Measurements from ENCODE around the gene HNRNPC. TPM values are rescaled to one million over a fixed set of nuclear protein-coding genes. Genes with fewer than 3 reads are reported as not detected.
A peak's percentile ranks its signal among the peaks of the same experiment; 100 is the strongest.
"Not testable (repeated sequence)": the region's sequence is repeated elsewhere in the genome, so short reads cannot be mapped to it uniquely, and the experiment has no call there.

Gene HNRNPC
- total RNA-seq, 1 experiment from 2014 or later: 1,766 TPM

- peak; percentile 1 for DNase-seq (ENCODE audit: low spot score)
- in situ Hi-C loops (cut with HindIII; ENCODE audit: low sequenced_read_pairs): no loop called here
Observed at GRCh38 chr14:21201732-21202462, 67.3 kb downstream of the HNRNPC start.

GRCh38 chr14:21200752-21201461, 68.3 kb downstream of the HNRNPC start:
- in situ Hi-C loops (cut with HindIII; ENCODE audit: low sequenced_read_pairs): no loop called here
- DNase-seq (ENCODE audit: low spot score): peak; percentile 1

DNA sequence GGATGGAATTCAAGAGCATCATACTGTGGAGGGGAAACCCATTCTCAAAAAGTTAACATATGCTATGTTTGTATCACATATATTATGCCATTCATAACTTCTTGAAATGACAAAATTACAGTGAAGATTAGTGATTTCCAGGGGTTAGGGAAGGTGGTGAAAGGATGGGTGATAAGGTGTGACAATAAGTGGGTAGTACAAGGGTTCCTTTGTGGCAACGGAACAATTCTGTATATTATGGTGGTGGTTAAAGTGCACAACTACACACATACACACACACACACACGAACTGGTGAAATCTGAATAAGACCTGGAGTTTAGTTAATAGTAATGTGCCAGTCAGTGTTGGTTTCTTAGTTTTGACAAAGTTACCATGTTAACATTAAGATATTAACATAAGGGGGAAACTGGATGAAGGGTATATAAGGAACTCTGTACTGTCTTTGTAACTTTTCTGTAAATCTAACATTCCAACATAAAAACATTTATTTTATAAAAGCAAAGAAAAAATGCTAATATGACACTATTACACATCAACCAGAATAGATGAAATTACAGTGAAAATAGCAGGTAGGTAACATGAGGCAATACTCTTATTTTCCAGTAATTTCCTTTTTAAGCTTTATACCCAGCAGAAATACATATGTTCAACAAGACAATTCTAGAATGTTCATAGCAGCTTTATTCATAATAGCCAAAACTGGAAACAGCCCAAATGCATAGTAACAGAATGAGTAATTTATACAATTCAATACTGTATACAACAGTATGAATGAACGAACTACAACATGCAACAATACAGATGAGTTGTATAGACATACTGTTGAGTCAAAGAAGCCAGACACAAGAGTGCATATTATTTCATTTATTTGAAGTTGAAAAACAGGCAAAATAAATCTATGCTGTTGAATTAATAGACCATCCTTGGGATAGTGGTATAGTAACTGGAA, 69.4 kb downstream of the HNRNPC start:
- in situ Hi-C loops (cut with HindIII; ENCODE audit: low sequenced_read_pairs): no loop called here
- no peak for DNase-seq (ENCODE audit: low spot score)

- DNase-seq (ENCODE audit: low spot score): peak; percentile 1
- in situ Hi-C loops (cut with HindIII; ENCODE audit: low sequenced_read_pairs): no loop called here
Observed at GRCh38 chr14:21197418-21198205, 71.6 kb downstream of the HNRNPC start.

DNA sequence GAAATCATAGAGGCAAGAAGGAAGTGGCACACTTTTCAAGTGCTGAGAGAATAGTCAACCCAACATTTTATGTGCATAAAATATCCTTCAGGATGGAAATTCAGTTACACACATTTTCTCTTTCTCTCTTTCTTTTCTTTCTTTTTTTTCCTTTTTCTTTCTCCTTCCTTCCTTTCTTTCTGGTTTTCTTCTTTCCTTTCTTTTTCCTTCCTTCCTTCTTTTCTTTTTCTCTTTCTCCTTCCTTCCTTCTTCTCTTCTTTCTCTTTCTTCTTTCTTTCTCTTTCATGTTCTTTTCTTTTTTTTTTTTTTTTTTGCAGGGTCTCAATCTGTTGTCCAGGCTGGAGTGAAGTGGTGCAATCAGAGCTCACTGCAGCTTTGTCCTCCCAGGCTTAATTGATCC, 74.6 kb downstream of the HNRNPC start:
- in situ Hi-C loops (cut with HindIII; ENCODE audit: low sequenced_read_pairs): no loop called here
- DNase-seq (ENCODE audit: low spot score): no peak

DNA sequence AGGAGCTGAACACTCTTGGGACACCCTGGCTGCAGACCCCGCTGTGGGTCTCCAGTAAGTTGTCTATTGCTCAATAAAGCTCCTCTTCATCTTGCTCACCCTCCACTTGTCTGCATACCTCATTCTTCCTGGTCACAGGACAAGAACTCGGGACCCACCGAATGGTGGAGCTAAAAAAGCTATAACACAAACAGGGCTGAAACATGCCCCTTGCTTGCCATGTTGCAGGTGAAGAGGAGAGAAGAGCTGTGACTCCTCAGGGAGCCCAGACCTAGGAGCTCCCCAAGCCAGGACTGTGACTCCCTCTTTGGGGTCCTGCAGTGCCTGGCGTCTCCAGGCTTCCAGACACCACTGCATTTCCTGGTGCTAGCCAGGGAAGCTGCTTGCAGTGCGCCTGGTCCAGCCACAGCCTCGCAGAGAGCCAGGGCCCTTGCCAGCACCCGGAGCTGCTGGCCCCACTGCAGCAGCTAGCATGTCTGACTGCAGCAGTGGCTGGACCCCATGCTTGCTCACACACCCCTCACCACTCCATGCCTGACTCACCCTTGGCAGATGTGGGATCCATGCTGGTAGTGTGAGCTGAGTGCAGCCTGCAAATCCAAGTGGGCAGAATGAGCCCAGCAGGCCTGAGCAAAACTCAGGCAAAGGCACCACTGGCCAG, 76.2 kb downstream of the HNRNPC start:
- no peak for DNase-seq (ENCODE audit: low spot score)
- in situ Hi-C loops (cut with HindIII; ENCODE audit: low sequenced_read_pairs): no loop called here

GRCh38 chr14:21192447-21192822, 76.8 kb downstream of the HNRNPC start:
- DNase-seq (ENCODE audit: low spot score): no peak
- in situ Hi-C loops (cut with HindIII; ENCODE audit: low sequenced_read_pairs): no loop called here

GRCh38 chr14:21191809-21192446, 77.3 kb downstream of the HNRNPC start:
- in situ Hi-C loops (cut with HindIII; ENCODE audit: low sequenced_read_pairs): no loop called here
- DNase-seq (ENCODE audit: low spot score): peak; percentile 61

GRCh38 chr14:21191261-21191808, 77.9 kb downstream of the HNRNPC start:
- in situ Hi-C loops (cut with HindIII; ENCODE audit: low sequenced_read_pairs): no loop called here
- DNase-seq (ENCODE audit: low spot score): no peak

- DNase-seq (ENCODE audit: low spot score): no peak
Observed at GRCh38 chr14:21185491-21185890, 83.8 kb downstream of the HNRNPC start.

GRCh38 chr14:21184254-21184653, 85.0 kb downstream of the HNRNPC start:
- in situ Hi-C loops (cut with HindIII; ENCODE audit: low sequenced_read_pairs): no loop called here
- no peak for DNase-seq (ENCODE audit: low spot score)

More at GRCh38 chr14:21185491-21185890, 83.8 kb downstream of the HNRNPC start:
- in situ Hi-C loops (cut with HindIII; ENCODE audit: low sequenced_read_pairs): no loop called here

GRCh38 chr14:21182166-21182565, 87.1 kb downstream of the HNRNPC start:
- DNase-seq (ENCODE audit: low spot score): no peak
- in situ Hi-C loops (cut with HindIII; ENCODE audit: low sequenced_read_pairs): no loop called here

GRCh38 chr14:21171128-21171527, 98.1 kb downstream of the HNRNPC start:
- no peak for DNase-seq (ENCODE audit: low spot score)
- in situ Hi-C loops (cut with HindIII; ENCODE audit: low sequenced_read_pairs): no loop called here

GRCh38 chr14:21169573-21169972, 99.7 kb downstream of the HNRNPC start:
- no peak for DNase-seq (ENCODE audit: low spot score)
- in situ Hi-C loops (cut with HindIII; ENCODE audit: low sequenced_read_pairs): no loop called here

GRCh38 chr14:21168055-21168454, 101.2 kb downstream of the HNRNPC start:
- in situ Hi-C loops (cut with HindIII; ENCODE audit: low sequenced_read_pairs): no loop called here
- DNase-seq (ENCODE audit: low spot score): no peak

DNA sequence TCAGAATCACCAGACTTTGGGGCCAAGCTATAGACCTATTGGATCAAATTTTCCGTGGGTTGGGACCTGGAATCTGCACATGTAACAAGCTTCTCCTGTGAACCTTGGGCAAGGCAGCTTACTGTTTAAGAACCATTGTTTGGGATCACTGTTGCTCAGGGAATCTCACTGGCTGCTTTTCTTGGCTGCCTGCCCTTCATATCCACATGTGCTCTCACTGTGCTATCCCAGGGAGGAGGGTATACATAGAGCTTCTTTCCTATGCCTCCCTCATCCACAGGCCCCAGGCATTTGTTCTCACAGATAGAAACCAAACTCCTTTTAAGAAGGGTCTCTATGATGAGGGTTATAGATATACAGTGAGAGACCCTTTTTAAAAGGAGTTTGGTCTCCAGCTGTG, 103.6 kb downstream of the HNRNPC start:
- DNase-seq (ENCODE audit: low spot score); in situ Hi-C loops (cut with HindIII; ENCODE audit: low sequenced_read_pairs): not testable (repeated sequence)

DNA sequence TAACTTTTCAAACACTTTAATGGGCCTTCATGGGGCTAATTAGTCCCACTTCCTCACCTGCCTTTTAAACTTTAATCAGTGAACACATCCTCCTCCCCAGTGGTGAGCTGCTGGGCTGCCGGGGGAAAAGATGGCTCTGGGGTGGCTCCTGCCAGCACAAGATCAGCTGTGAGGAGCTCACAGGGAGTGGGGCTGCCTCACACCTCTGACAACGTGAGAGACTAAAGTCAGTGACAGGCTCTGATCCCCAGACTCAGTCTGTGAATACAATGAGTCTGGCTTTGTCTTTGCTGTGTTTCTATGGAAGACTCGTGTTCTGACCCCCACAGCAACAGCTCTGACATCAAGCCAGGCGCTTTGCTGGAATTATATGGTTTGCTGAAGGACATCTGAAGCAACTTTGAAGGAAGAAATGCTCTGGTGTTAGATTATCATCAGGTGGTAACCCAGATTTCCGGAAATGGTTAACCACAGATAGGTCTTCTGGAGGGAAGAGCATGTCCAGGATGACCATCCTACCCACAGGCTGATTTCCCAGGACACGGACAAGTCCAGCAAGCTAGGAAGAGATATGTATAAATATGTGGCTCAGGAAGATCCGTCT, 104.1 kb downstream of the HNRNPC start:
- in situ Hi-C loops (cut with HindIII; ENCODE audit: low sequenced_read_pairs); DNase-seq (ENCODE audit: low spot score): not testable (repeated sequence)

Measured in G401 (cell line).